Smooth muscle cell (in vitro differentiated cells): Measurements from ENCODE around the gene CCNA1. TPM values are rescaled to one million over a fixed set of nuclear protein-coding genes. Genes with fewer than 3 reads are reported as not detected.

Experiments
- DNase-seq: peaks from one replicate; lab custom pipeline; 2025; ENCODE audit not compliant: unreplicated experiment; lab: John Stamatoyannopoulos, UW
- H2AFZ ChIP-seq: fragments of 200-600 bp; sonication (generic); 2 replicates; pipeline ENCODE4 v1.6.0; 2016; ENCODE audit warnings: antibody characterized with exemption, low read depth, mild to moderate bottlenecking
- H3F3A ChIP-seq: fragments of 200-600 bp; sonication (generic); 2 replicates; pipeline ENCODE4 v1.6.0; 2017; ENCODE audit warnings: antibody characterized with exemption, low read depth
- H3K27ac ChIP-seq: fragments of 200-600 bp; sonication (generic); 2 replicates; pipeline ENCODE4 v1.5.1; 2016; ENCODE audit warnings: low read depth, mild to moderate bottlenecking
- H3K27me3 ChIP-seq: fragments of 200-600 bp; sonication (generic); 2 replicates; pipeline ENCODE4 v1.6.1; 2016; ENCODE audit warnings: low read depth, mild to moderate bottlenecking
- H3K36me3 ChIP-seq: fragments of 200-600 bp; sonication (generic); 2 replicates; pipeline ENCODE4 v1.5.1; 2016; ENCODE audit warnings: low read depth
- H3K4me1 ChIP-seq: fragments of 200-600 bp; sonication (generic); 2 replicates; pipeline ENCODE4 v1.5.1; 2016; ENCODE audit warnings: low read depth
- H3K4me2 ChIP-seq: fragments of 200-600 bp; sonication (generic); 2 replicates; pipeline ENCODE4 v1.6.0; 2016; ENCODE audit warnings: mild to moderate bottlenecking
- H3K4me3 ChIP-seq: fragments of 200-600 bp; sonication (generic); 2 replicates; pipeline ENCODE4 v1.5.1; 2016; ENCODE audit warnings: mild to moderate bottlenecking
- H3K79me2 ChIP-seq: fragments of 200-600 bp; sonication (generic); 2 replicates; pipeline ENCODE4 v1.6.0; 2016; ENCODE audit warnings: low read depth, mild to moderate bottlenecking
- H3K9ac ChIP-seq: fragments of 200-600 bp; sonication (generic); 2 replicates; pipeline ENCODE4 v1.6.0; 2016; ENCODE audit warnings: low read depth
- H3K9me3 ChIP-seq: fragments of 200-600 bp; sonication (generic); replicated peaks from 2 replicates; pipeline ENCODE4 v1.5.1; 2016; ENCODE audit warnings: low read depth
- H4K20me1 ChIP-seq: fragments of 200-600 bp; sonication (generic); 2 replicates; pipeline ENCODE4 v1.6.0; 2016; ENCODE audit warnings: low read depth
- WGBS: methylation state at CpG from one replicate; pipeline ENCODE4 v1.1.7; 2016; ENCODE audit warnings: low lambda C conversion rate; 5-methylcytosine and 5-hydroxymethylcytosine counted together
- polyA plus RNA-seq: library from polyadenylated mRNA; unstranded; fragments of >200 nt; fragmentation: Nextera tagmentation; extraction: Ambion mirVana; gene quantifications from 2 replicates; pipeline ENCODE4 v1.2.1, GENCODE V29; 2016
- total RNA-seq: library from RNA; depleted of rRNA; stranded (reverse); fragments of >200 nt; gene quantifications from 2 replicates; pipeline ENCODE4 v1.2.3, GENCODE V29; 2014
- TF ChIP-seq, protein P1 (sequence below): fragments of 200-600 bp; sonication (generic); IDR thresholded peaks from 2 replicates; pipeline ENCODE4 v1.5.1; 2017; ENCODE audit warnings: borderline replicate concordance, mild to moderate bottlenecking, antibody characterized with exemption; ENCODE audit not compliant: insufficient read depth, poor library complexity, severe bottlenecking

The CCNA1 gene
- total and polyA plus RNA-seq, 2 experiments from 2014 or later, result 1.1 TPM; not detected in 1

DNA sequence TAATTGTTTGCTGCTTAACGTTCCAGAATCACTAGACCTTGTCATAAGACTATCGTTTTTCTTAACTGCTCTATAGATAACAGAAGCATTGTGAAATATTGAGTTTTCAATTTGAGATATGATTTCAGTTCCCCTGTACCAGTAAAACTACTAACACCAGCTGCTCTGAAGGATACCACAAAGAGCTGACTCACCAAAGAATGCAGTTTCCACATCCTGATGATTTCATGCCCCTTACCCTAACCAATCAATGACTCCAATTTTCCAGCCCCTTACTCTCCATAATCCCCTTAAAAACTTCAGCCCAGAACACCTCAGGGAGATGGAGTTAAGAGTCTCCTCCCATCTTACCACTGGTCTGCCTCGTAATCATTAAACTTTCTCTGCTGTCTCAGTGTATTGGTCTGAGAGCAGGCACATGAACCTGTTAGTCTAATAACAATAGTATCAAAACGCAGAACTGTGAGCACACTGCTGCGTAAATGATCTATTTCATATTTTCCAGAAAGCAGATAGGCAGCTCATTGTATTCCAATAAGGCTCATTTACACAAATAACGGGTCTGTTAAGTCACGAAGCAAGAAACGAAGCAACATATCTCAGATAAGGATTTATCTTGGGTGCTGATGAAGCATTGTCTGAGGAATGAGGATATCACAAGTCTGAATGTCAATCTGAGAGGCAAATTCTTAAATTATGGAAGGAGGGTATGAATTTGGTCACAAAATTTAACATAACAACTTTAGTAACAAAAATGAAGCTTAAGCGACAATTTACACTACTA, 14.1 kb upstream of the CCNA1 start:
- peak overlapping the region; percentile 2 for H2AFZ ChIP-seq
- H3K27me3 ChIP-seq, result no peaks in the 10 kb centered on the region
- H3K9ac ChIP-seq, result peak overlapping the region; percentile 1
- TF ChIP-seq, protein P1, sequence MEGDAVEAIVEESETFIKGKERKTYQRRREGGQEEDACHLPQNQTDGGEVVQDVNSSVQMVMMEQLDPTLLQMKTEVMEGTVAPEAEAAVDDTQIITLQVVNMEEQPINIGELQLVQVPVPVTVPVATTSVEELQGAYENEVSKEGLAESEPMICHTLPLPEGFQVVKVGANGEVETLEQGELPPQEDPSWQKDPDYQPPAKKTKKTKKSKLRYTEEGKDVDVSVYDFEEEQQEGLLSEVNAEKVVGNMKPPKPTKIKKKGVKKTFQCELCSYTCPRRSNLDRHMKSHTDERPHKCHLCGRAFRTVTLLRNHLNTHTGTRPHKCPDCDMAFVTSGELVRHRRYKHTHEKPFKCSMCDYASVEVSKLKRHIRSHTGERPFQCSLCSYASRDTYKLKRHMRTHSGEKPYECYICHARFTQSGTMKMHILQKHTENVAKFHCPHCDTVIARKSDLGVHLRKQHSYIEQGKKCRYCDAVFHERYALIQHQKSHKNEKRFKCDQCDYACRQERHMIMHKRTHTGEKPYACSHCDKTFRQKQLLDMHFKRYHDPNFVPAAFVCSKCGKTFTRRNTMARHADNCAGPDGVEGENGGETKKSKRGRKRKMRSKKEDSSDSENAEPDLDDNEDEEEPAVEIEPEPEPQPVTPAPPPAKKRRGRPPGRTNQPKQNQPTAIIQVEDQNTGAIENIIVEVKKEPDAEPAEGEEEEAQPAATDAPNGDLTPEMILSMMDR, result no peak
- no peaks in the 10 kb centered on the region for H3F3A ChIP-seq
- H3K4me1 ChIP-seq, result peaks cover 4% of the 10 kb centered on the region
- H3K9me3 ChIP-seq, result no peaks in the 10 kb centered on the region
- peak overlapping the region; percentile 40 for H3K27ac ChIP-seq
- H3K4me2 ChIP-seq, result peak overlapping the region; percentile 70
- 33% methylated on average over 9 of the region's 9 CpGs for WGBS
- no peaks in the 10 kb centered on the region for H3K79me2 ChIP-seq
- no peak for DNase-seq
- peak overlapping the region; percentile 22 for H3K4me3 ChIP-seq
- no peaks in the 10 kb centered on the region for H4K20me1 ChIP-seq
- no peaks in the 10 kb centered on the region for H3K36me3 ChIP-seq

DNA sequence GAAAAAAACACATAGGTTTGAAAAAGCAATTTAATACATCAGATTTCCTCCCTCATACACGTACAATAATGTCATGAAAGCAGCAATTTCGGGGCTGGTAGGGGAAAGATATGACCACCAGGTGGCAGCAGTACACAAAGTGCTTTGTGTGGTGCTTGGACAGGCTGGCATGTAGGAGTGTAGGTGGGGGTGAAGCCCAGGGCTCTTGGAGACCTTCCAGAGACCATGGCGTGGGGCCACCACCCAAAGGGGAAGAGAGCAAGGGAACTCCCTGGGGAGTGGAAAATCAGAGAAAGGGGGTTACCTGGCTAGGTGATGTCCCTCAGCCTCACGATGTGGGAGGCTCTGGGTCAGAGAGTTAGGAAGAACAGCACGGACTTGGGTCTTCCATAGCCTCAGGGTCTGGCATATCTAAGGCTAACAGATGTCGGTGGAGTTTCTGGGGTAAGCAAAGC, 11.8 kb upstream of the CCNA1 start:
- Histone ChIP-seq H3K4me3 (no peak overlapping the region), H3K36me3 (no peaks in the 10 kb centered on the region), H3K4me2 (no peak overlapping the region), H3K4me1 (peaks cover 4% of the 10 kb centered on the region), H3K79me2 (no peaks in the 10 kb centered on the region), H4K20me1 (no peaks in the 10 kb centered on the region), H3K27me3 (no peaks in the 10 kb centered on the region), H3F3A (no peaks in the 10 kb centered on the region), H3K9ac (no peak overlapping the region), H3K9me3 (no peaks in the 10 kb centered on the region), H3K27ac (no peak overlapping the region), H2AFZ (no peak overlapping the region)
- TF ChIP-seq, protein P1, result peak; percentile 90
- 48% methylated on average over 6 of the region's 6 CpGs for WGBS
- DNase-seq, result peak; percentile 30

DNA sequence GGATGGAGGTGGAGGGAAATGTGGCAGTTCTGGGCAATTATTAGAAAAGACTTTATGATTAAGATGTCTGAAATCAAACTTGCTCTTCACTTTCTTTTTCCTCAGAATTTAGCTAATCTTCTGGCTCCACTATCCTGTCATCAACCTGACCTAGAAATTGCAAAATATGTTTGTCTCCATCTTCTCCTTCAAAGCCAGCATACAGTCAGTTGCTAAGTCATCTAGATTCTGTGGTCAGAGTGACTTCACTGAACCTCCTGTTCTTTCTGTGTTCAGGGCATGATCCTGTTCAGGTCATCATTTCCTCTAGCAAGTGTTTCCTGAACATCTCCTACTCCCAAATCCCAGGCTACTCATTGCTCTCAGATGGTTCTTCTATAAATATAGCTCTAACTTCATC, 10.8 kb upstream of the CCNA1 start:
- Histone ChIP-seq H2AFZ (no peak overlapping the region), H3K36me3 (no peaks in the 10 kb centered on the region), H3F3A (no peaks in the 10 kb centered on the region), H3K4me3 (no peak overlapping the region), H3K27me3 (no peaks in the 10 kb centered on the region), H3K9ac (no peak overlapping the region), H3K4me1 (peaks cover 4% of the 10 kb centered on the region), H3K27ac (no peak overlapping the region), H3K9me3 (no peaks in the 10 kb centered on the region), H3K79me2 (no peaks in the 10 kb centered on the region), H4K20me1 (no peaks in the 10 kb centered on the region), H3K4me2 (no peak overlapping the region)
- TF ChIP-seq, protein P1, result no peak
- DNase-seq, result no peak

DNA sequence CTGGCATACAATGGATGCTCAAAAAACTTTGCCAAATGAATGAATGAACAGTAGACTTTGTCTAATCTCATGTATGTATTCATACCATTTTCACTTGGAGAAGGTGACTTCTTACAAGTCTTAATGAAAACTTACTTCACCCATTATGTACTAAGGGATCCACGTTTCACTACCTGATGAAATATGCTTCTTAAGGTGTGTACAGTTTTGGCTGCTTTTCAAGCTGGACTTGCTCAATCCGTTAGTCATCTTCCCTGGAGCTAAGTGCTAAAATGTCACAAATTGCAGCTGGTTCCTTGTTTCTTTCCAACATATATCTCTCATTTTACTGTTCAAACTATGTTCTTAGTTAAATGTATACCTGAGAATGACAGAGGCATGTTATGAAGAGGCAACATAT, 4.2 kb upstream of the CCNA1 start:
- no peak for DNase-seq
- H3K9me3 ChIP-seq, result no peaks in the 10 kb centered on the region
- H3K4me2 ChIP-seq, result no peak overlapping the region
- H3K27ac ChIP-seq, result no peak overlapping the region
- no peak overlapping the region for H3K9ac ChIP-seq
- peaks cover 40% of the 10 kb centered on the region for H3K27me3 ChIP-seq
- H3K4me3 ChIP-seq, result no peak overlapping the region
- H2AFZ ChIP-seq, result no peak overlapping the region
- no peaks in the 10 kb centered on the region for H4K20me1 ChIP-seq
- TF ChIP-seq, protein P1, result no peak
- no peaks in the 10 kb centered on the region for H3K79me2 ChIP-seq
- peaks cover 9% of the 10 kb centered on the region for H3K4me1 ChIP-seq
- H3F3A ChIP-seq, result no peaks in the 10 kb centered on the region
- no peaks in the 10 kb centered on the region for H3K36me3 ChIP-seq
- WGBS, result 74% methylated on average over 2 of the region's 2 CpGs
